Natural killer cell (primary cell): ENCODE measurements around the gene VCL. TPM values are rescaled to one million over a fixed set of nuclear protein-coding genes. Genes with fewer than 3 reads are reported as not detected.
A peak's percentile ranks its signal among the peaks of the same experiment; 100 is the strongest.

ENCODE experiments used
- ATAC-seq, 3 donors: fragments of 150-1000 bp in 2 of 3; fragments of 200-7000 bp in 1 of 3; cut with Tn5 transposase; 1 replicate in 1 of 3; 2 replicates in 2 of 3; pipeline ENCODE4 v1.10.0; 2021; ENCODE audit warnings: mild to moderate bottlenecking in 2 of 3, moderate library complexity in 2 of 3
- DNase-seq, 2 donors: peaks; one replicate each; pipeline versions ENCODE4 v3.0.0 to v3.0.0-alpha.2; 2013 to 2021; ENCODE audit warnings: mixed read lengths in 1 of 2
- H3K27ac ChIP-seq: one replicate; pipeline ENCODE4 v1.5.1; 2013; ENCODE audit warnings: mild to moderate bottlenecking, low read length
- H3K27me3 ChIP-seq: one replicate; pipeline ENCODE4 v1.6.1; 2013; ENCODE audit warnings: low read length; ENCODE audit not compliant: control insufficient read depth, insufficient read depth
- H3K36me3 ChIP-seq: one replicate; pipeline ENCODE4 v1.6.1; 2013; ENCODE audit warnings: low read length; ENCODE audit not compliant: control insufficient read depth, insufficient read depth
- H3K4me1 ChIP-seq: one replicate; pipeline ENCODE4 v1.6.1; 2013; ENCODE audit warnings: low read length; ENCODE audit not compliant: control insufficient read depth, insufficient read depth
- H3K4me3 ChIP-seq: one replicate; pipeline ENCODE4 v1.5.1; 2013; ENCODE audit warnings: low read length
- H3K9me3 ChIP-seq: one replicate; pipeline ENCODE4 v1.6.1; 2013; ENCODE audit warnings: low read length; ENCODE audit not compliant: control insufficient read depth, insufficient read depth
- H3K27ac Mint-ChIP-seq, 2 donors: one replicate each; pipeline ENCODE4 v1.8.0; 2022; ENCODE audit warnings: mild to moderate bottlenecking in 2 of 2, mixed read lengths in 2 of 2, moderate library complexity in 1 of 2
- H3K27me3 Mint-ChIP-seq, 2 donors: one replicate each; pipeline ENCODE4 v1.8.0; 2022; ENCODE audit warnings: low read depth in 2 of 2, mixed read lengths in 2 of 2
- H3K36me3 Mint-ChIP-seq: one replicate; pipeline ENCODE4 v1.8.0; 2022; ENCODE audit warnings: mixed read lengths
- H3K4me1 Mint-ChIP-seq, 2 donors: one replicate each; pipeline ENCODE4 v1.8.0; 2022; ENCODE audit warnings: mixed read lengths in 2 of 2
- H3K4me3 Mint-ChIP-seq: one replicate; pipeline ENCODE4 v1.8.0; 2022; ENCODE audit warnings: mild to moderate bottlenecking, moderate library complexity, mixed read lengths
- H3K9me3 Mint-ChIP-seq, 2 donors: one replicate each; pipeline ENCODE4 v1.8.0; 2022; ENCODE audit warnings: mixed read lengths in 2 of 2
- CTCF ChIP-seq: fragments of 200-600 bp; IDR thresholded peaks from one replicate; pipeline ENCODE4 v1.8.0; 2022; ENCODE audit warnings: antibody characterized with exemption
- WGBS: methylation state at CpG from one replicate; pipeline ENCODE4 v1.1.7; 2013; ENCODE audit warnings: missing lambda C conversion rate; ENCODE audit not compliant: insufficient coverage; 5-methylcytosine and 5-hydroxymethylcytosine counted together
- intact Hi-C: fragments of 100-400 bp; cut with micrococcal nuclease; formaldehyde crosslinking; loops from one replicate; pipeline ENCODE4 v1.14.2; 2022
- total RNA-seq, 4 donors: library from RNA; stranded (reverse); fragments of 120-200 nt in 1 of 4; gene quantifications; one replicate each; pipeline versions ENCODE4 v1.2.3 to v1.2.4, GENCODE V29; 2013 to 2022

The VCL gene
- total RNA-seq, 3 donors from 2014 or later (not counting 1 experiment from before 2014, with no cell fraction given), result 121 to 145 (median 122) TPM

- no peak overlapping the region for H3K27ac Mint-ChIP-seq
- no peak for TF ChIP-seq CTCF
- Histone ChIP-seq H3K27me3 (no peaks in the 10 kb centered on the region), H3K4me1 (peaks cover 17% of the 10 kb centered on the region), H3K4me3 (no peak overlapping the region), H3K36me3 (no peaks in the 10 kb centered on the region), H3K9me3 (no peaks in the 10 kb centered on the region), H3K27ac (no peak overlapping the region)
- H3K27me3 Mint-ChIP-seq, result no peaks in the 10 kb centered on the region
- peaks cover 8 to 10% of the 10 kb centered on the region in 2 donors for H3K4me1 Mint-ChIP-seq
- no peaks in the 10 kb centered on the region for H3K9me3 Mint-ChIP-seq
- H3K36me3 Mint-ChIP-seq, result no peaks in the 10 kb centered on the region
- WGBS, result 93% methylated on average over 4 of the region's 4 CpGs
- ATAC-seq, result no peak
- H3K4me3 Mint-ChIP-seq, result no peak overlapping the region
- DNase-seq, result no peak
- intact Hi-C loops, result loop anchor here (5.0 kb wide), 2 partner anchors 156 to 266 kb away; partner anchors contain the start of gene VCL
Observed at GRCh38 chr10:74153676-74154075, 155.8 kb downstream of the VCL start.

GRCh38 chr10:74156919-74157289 is 159.0 kb downstream of the VCL start:
- no peaks in the 10 kb centered on the region for H3K36me3 ChIP-seq
- H3K27ac ChIP-seq, result no peak overlapping the region
- 20% methylated on average over 1 of the region's 2 CpGs for WGBS
- Mint-ChIP-seq H3K27me3 (no peaks in the 10 kb centered on the region), H3K4me1 (peaks cover 8 to 10% of the 10 kb centered on the region in 2 donors), H3K36me3 (no peaks in the 10 kb centered on the region), H3K4me3 (no peak overlapping the region), H3K27ac (peak overlapping the region in 1 of 2 donors; percentile 16), H3K9me3 (no peaks in the 10 kb centered on the region)
- TF ChIP-seq CTCF, result no peak
- ATAC-seq, result no peak
- DNase-seq, result no peak
- no peaks in the 10 kb centered on the region for H3K27me3 ChIP-seq
- peaks cover under 1% of the 10 kb centered on the region for H3K4me1 ChIP-seq
- no peak overlapping the region for H3K4me3 ChIP-seq
- intact Hi-C loops, result no loop called here
- H3K9me3 ChIP-seq, result no peaks in the 10 kb centered on the region

GRCh38 chr10:74160013-74160412 is 162.1 kb downstream of the VCL start:
- intact Hi-C loops, result no loop called here
- no peaks in the 10 kb centered on the region for H3K27me3 ChIP-seq
- no peak for TF ChIP-seq CTCF
- Mint-ChIP-seq H3K36me3 (no peaks in the 10 kb centered on the region), H3K27me3 (no peaks in the 10 kb centered on the region), H3K9me3 (no peaks in the 10 kb centered on the region), H3K4me1 (peaks cover 4 to 5% of the 10 kb centered on the region in 2 donors), H3K27ac (no peak overlapping the region), H3K4me3 (no peak overlapping the region)
- H3K36me3 ChIP-seq, result no peaks in the 10 kb centered on the region
- DNase-seq, result no peak
- H3K4me3 ChIP-seq, result no peak overlapping the region
- no peak for ATAC-seq
- no peak overlapping the region for H3K27ac ChIP-seq
- no peaks in the 10 kb centered on the region for H3K4me1 ChIP-seq
- no peaks in the 10 kb centered on the region for H3K9me3 ChIP-seq
- 100% methylated on average over 3 of the region's 3 CpGs for WGBS

GRCh38 chr10:74163319-74164068 is 165.6 kb downstream of the VCL start:
- DNase-seq, result no peak
- WGBS, result 80% methylated on average over 1 of the region's 3 CpGs
- no peak overlapping the region for H3K4me3 Mint-ChIP-seq
- H3K4me3 ChIP-seq, result no peak overlapping the region
- no peak for TF ChIP-seq CTCF
- H3K9me3 Mint-ChIP-seq, result no peaks in the 10 kb centered on the region
- no peak overlapping the region for H3K27ac ChIP-seq
- H3K4me1 Mint-ChIP-seq, result peaks cover 0 to 5% of the 10 kb centered on the region in 2 donors
- ATAC-seq, result no peak
- H3K27ac Mint-ChIP-seq, result no peak overlapping the region
- intact Hi-C loops, result no loop called here
- no peaks in the 10 kb centered on the region for H3K36me3 Mint-ChIP-seq
- no peaks in the 10 kb centered on the region for H3K9me3 ChIP-seq
- no peaks in the 10 kb centered on the region for H3K27me3 ChIP-seq
- H3K4me1 ChIP-seq, result peaks cover 3% of the 10 kb centered on the region
- H3K27me3 Mint-ChIP-seq, result no peaks in the 10 kb centered on the region
- H3K36me3 ChIP-seq, result no peaks in the 10 kb centered on the region
